Measurements from ENCODE around the gene SCRN2.

GRCh38 chr17:47889734-47890529, 48.9 kb upstream of the SCRN2 start:
- TF ChIP-seq GATA2 (IDR thresholded peaks at IDR 0.05; ENCODE audit: low read depth, low read length) (no peak), GATA3 (IDR thresholded peaks at IDR 0.05; ENCODE audit: low read depth, low read length) (no peak)

All from SH-SY5Y (cell line).